NCI-H460 (cell line): Measurements from ENCODE around the gene RRP1B. TPM values are rescaled to one million over a fixed set of nuclear protein-coding genes. Genes with fewer than 3 reads are reported as not detected.

ENCODE experiments used
- DNase-seq: peaks from one replicate; pipeline ENCODE4 v3.0.0-alpha.2; 2016; ENCODE audit warnings: low read depth; ENCODE audit errors: extremely low read depth
- total RNA-seq: library from RNA; depleted of rRNA; stranded (reverse); fragments of >200 nt; shearing (Covaris generic); gene quantifications from 2 replicates; pipeline ENCODE4 v1.2.3, GENCODE V29; 2014

The RRP1B gene
- total RNA-seq, 1 experiment from 2014 or later: 33.1 TPM

GRCh38 chr21:43719748-43720538, 60.6 kb downstream of the RRP1B start:
- DNase-seq: no peak

- DNase-seq: no peak
Measured at GRCh38 chr21:43720539-43721166, 61.3 kb downstream of the RRP1B start.

- no peak for DNase-seq
Measured at GRCh38 chr21:43721206-43721605, 61.8 kb downstream of the RRP1B start.

- no peak for DNase-seq
Measured at GRCh38 chr21:43721939-43722338, 62.6 kb downstream of the RRP1B start.

GRCh38 chr21:43723648-43724047, 64.3 kb downstream of the RRP1B start:
- DNase-seq: no peak

- DNase-seq: no peak
Measured at GRCh38 chr21:43726686-43727518, 67.5 kb downstream of the RRP1B start.

- DNase-seq: no peak
Measured at GRCh38 chr21:43727519-43728153, 68.3 kb downstream of the RRP1B start.

GRCh38 chr21:43728154-43728466, 68.8 kb downstream of the RRP1B start:
- DNase-seq: no peak

GRCh38 chr21:43728467-43729390, 69.4 kb downstream of the RRP1B start:
- DNase-seq: peak; percentile 41

- no peak for DNase-seq
Measured at GRCh38 chr21:43731476-43731875, 72.1 kb downstream of the RRP1B start.

- no peak for DNase-seq
Measured at GRCh38 chr21:43731891-43732711, 72.7 kb downstream of the RRP1B start.

- no peak for DNase-seq
Measured at GRCh38 chr21:43733060-43733459, 73.7 kb downstream of the RRP1B start.

- DNase-seq: no peak
Measured at GRCh38 chr21:43733529-43734071, 74.2 kb downstream of the RRP1B start.

GRCh38 chr21:43734131-43734927, 75.0 kb downstream of the RRP1B start:
- no peak for DNase-seq

- no peak for DNase-seq
Measured at GRCh38 chr21:43734928-43735229, 75.5 kb downstream of the RRP1B start.

GRCh38 chr21:43735236-43736091, 76.1 kb downstream of the RRP1B start:
- DNase-seq: no peak

- no peak for DNase-seq
Measured at GRCh38 chr21:43736224-43736883, 77.0 kb downstream of the RRP1B start.
